ENCODE results near the gene TPCN1. TPM values are rescaled to one million over a fixed set of nuclear protein-coding genes. Genes with fewer than 3 reads are reported as not detected.

TPCN1 gene
- polyA plus RNA-seq, 3 donors, result 26.4 to 41.7 (median 36.1) TPM

DNA sequence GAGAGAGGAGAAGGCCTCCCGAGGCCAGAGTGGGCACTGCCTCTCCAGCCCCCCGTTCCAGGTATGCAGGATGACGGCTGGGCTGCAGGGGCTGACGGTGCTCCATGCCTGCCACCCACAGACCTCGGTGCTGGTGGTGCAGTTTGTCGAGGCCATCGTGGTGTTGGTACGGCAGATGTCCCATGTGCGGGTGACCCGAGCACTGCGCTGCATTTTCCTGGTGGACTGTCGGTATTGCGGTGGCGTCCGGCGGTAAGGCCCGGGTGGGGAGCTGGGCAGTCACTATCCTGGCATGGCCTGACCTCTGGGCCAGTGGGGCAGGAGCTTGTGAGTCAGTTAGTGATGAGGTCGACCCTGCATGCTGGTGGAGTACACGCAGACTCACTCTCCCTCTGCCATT, 47.4 kb downstream of the TPCN1 start:
- 90 to 95% (median 95%) methylated on average over 19 of the region's 19 CpGs for WGBS, 3 donors
- no peak overlapping the region for H3K27ac ChIP-seq (ENCODE audit: low read depth, low read length)

- 95 to 99% (median 97%) methylated on average over 12 of the region's 12 CpGs for WGBS, 3 donors
- no peak overlapping the region for H3K27ac ChIP-seq (ENCODE audit: low read depth, low read length)
Measured at GRCh38 chr12:113269257-113269943, 48.1 kb downstream of the TPCN1 start.

DNA sequence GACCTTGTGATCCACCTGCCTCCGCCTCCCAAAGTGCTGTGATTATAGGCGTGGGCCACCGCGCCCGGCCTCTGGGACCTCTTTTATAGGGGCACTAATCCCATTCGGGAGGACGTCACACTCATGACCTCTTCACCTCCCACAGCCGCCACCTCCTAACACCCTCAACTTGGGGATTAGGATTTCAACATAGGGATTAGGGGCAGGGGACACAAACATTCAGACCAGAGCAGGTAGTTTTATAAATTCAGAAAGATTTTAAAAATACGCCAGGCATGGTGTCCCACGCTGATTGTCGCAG, 49.4 kb downstream of the TPCN1 start:
- WGBS, 3 donors, result 94 to 96% (median 96%) methylated on average over 11 of the region's 11 CpGs

GRCh38 chr12:113271466-113271852, 50.2 kb downstream of the TPCN1 start:
- H3K27ac ChIP-seq (ENCODE audit: low read depth, low read length), result no peak overlapping the region
- WGBS, 3 donors, result 52 to 74% (median 73%) methylated on average over 10 of the region's 10 CpGs

More for the DNA sequence above, 49.4 kb downstream of the TPCN1 start:
- no peak overlapping the region for H3K27ac ChIP-seq (ENCODE audit: low read depth, low read length)

DNA sequence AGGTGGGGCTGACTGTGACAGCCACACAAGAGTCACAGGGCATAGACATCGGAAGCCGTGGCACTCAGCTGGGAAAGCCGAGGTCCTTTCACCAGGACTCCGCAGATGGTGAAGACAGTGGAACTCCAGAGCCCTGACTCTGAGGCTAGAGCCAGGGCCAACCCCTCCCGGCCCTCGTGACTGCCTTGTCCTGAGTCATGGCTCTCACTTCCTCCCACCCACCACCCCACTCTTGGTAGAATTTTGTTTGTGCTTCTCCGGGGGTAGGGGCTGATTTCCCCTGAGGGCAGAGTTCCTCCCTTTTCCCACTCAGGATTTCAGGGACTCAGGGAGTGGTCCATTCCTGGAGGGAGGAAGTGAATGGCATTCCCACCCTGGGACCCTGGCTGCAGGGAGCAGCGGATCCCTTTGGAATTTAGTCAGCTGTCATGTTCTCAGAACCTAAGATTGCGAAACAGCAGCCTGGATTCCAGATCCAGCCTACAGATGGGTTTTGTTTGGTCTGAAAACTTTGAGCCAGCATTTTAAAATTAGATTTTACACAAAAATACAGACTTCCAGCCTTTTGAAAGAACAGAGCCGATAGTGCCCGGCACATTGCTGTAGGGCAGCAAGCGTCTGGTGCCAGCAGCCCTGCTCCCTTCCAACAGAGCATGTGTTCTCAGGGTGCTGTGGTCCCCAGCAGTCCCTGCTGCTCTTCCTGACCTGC, 50.7 kb downstream of the TPCN1 start:
- H3K27ac ChIP-seq (ENCODE audit: low read depth, low read length), result peak overlapping the region; percentile 48
- WGBS, 3 donors, result 18 to 43% (median 42%) methylated on average over 12 of the region's 12 CpGs

DNA sequence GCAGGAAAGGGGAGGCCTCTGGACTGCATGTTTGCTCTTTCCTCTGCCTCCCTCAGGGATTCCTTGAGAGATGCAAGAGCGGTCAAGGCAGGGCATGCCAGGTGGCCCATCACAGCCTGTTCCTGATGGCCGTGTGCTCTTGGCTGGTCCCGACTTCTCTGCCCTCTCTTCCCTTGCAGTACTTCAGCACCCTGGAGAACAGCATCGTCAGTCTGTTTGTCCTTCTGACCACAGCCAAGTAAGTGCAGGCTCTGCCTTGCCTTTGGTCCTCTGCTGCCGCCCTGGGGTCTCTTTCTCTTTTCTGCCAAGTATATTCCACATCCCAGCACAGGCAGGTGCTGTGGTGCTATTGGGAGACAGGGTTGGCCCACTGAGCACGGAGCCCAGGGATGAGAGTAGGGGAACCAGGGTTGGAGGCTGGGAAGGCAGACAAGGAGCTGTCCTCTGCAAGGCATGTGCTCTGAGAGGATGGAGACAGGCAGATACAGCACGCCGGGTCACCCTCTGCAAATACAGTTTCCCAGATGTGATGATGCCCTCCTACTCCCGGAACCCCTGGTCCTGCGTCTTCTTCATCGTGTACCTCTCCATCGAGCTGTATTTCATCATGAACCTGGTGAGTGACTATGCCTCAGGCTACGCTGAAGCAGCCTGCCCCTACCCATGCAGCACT, 51.9 kb downstream of the TPCN1 start:
- 90 to 92% (median 91%) methylated on average over 13 of the region's 13 CpGs for WGBS, 3 donors
- no peak overlapping the region for H3K27ac ChIP-seq (ENCODE audit: low read depth, low read length)

DNA sequence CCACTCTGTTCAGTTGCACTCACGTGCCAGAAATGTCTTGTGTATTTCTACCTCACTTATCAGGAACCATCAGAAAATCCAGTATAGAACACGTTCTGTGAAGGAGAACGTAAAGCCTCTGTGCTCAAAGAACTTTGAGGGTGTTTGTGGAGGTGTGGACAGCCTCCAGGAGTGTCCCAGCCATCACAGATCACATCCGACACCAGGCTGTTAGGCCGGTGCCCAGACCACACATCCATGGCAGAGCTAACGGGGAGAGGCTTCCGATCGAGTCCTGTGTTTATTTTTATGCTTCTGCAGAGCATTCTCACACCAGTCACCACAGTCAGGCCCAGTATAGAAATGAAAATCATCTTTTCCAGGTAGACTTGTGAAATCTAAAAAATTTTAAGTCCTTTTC, 53.6 kb downstream of the TPCN1 start:
- no peak overlapping the region for H3K27ac ChIP-seq (ENCODE audit: low read depth, low read length)
- WGBS, 3 donors, result 93 to 96% (median 96%) methylated on average over 8 of the region's 8 CpGs

- WGBS, 3 donors, result 64 to 91% (median 72%) methylated on average over 8 of the region's 8 CpGs
- H3K27ac ChIP-seq (ENCODE audit: low read depth, low read length), result no peak overlapping the region
Measured at GRCh38 chr12:113276306-113276705, 55.0 kb downstream of the TPCN1 start.

DNA sequence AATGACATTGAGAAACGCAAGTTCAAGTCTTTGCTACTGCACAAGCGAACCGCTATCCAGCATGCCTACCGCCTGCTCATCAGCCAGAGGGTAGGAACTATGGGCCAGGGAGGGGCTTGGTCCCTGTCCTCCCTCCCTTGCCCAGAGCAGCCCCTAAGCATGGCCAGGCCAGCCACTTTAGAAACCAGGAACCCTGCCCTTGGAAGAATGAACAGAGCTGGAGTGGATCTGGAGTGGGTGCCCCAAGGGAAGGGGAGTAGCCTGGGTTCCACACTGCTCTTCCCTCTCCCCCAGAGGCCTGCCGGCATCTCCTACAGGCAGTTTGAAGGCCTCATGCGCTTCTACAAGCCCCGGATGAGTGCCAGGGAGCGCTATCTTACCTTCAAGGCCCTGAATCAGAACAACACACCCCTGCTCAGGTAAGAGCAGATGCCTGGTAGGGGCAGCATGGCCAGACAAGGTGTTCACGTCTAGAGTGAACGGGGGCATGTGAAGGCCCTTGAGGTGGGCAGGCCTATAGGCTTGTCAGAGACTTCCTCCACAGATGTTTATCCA, 55.8 kb downstream of the TPCN1 start:
- no peak overlapping the region for H3K27ac ChIP-seq (ENCODE audit: low read depth, low read length)
- 87 to 96% (median 95%) methylated on average over 10 of the region's 10 CpGs for WGBS, 3 donors

GRCh38 chr12:113277511-113277910, 56.2 kb downstream of the TPCN1 start:
- WGBS, 3 donors, result 91 to 96% (median 94%) methylated on average over 5 of the region's 5 CpGs
- no peak overlapping the region for H3K27ac ChIP-seq (ENCODE audit: low read depth, low read length)

DNA sequence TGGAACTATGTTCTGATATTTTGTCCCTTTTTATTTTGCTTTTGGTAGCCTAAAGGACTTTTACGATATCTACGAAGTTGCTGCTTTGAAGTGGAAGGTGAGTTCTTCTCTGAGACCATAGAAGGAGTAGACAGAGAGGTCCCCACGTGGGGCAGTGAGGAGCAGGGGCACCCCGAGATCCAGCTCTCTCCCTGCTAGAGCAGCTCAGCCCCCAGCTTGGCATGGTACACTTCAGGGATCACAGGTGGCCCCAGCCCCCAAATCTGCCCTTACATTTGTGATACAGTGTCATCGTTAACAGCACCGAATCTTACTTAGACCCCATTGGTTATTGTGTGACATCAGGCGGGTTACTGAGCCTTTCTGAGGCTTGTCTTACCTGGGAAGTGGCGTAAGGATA, 56.9 kb downstream of the TPCN1 start:
- WGBS, 3 donors, result 86 to 93% (median 91%) methylated on average over 8 of the region's 8 CpGs

DNA sequence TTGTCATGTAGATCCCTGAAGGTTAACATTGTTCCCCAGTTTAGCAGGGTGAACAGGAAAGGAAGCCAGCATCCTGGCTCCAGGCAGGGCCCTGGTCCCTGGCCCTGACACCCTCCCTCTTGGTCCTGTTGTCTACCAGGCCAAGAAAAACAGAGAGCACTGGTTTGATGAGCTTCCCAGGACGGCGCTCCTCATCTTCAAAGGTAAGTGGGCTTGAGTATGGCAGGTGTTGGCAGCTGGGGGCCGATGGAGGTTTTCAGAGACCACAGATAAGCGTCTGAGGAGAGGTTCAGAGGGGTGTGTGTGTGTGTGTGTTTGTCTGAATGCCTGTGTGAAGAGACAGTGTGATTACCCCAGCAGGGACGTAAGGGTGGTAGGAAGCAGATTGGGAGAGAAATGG, 57.4 kb downstream of the TPCN1 start:
- WGBS, 3 donors, result 86 to 88% (median 87%) methylated on average over 5 of the region's 5 CpGs
- H3K27ac ChIP-seq (ENCODE audit: low read depth, low read length), result no peak overlapping the region

More for the DNA sequence above, 56.9 kb downstream of the TPCN1 start:
- H3K27ac ChIP-seq (ENCODE audit: low read depth, low read length), result no peak overlapping the region

- no peak overlapping the region for H3K27ac ChIP-seq (ENCODE audit: low read depth, low read length)
- WGBS, 3 donors, result 81 to 89% (median 85%) methylated on average over 13 of the region's 13 CpGs
Measured at GRCh38 chr12:113284751-113285150, 63.5 kb downstream of the TPCN1 start.

GRCh38 chr12:113285679-113286610, 64.7 kb downstream of the TPCN1 start:
- WGBS, 3 donors, result 86 to 89% (median 88%) methylated on average over 20 to 22 of the region's 22 CpGs
- H3K27ac ChIP-seq (ENCODE audit: low read depth, low read length), result no peak overlapping the region

GRCh38 chr12:113286712-113287111, 65.4 kb downstream of the TPCN1 start:
- 83 to 84% (median 84%) methylated on average over 11 of the region's 11 CpGs for WGBS, 3 donors
- no peak overlapping the region for H3K27ac ChIP-seq (ENCODE audit: low read depth, low read length)

DNA sequence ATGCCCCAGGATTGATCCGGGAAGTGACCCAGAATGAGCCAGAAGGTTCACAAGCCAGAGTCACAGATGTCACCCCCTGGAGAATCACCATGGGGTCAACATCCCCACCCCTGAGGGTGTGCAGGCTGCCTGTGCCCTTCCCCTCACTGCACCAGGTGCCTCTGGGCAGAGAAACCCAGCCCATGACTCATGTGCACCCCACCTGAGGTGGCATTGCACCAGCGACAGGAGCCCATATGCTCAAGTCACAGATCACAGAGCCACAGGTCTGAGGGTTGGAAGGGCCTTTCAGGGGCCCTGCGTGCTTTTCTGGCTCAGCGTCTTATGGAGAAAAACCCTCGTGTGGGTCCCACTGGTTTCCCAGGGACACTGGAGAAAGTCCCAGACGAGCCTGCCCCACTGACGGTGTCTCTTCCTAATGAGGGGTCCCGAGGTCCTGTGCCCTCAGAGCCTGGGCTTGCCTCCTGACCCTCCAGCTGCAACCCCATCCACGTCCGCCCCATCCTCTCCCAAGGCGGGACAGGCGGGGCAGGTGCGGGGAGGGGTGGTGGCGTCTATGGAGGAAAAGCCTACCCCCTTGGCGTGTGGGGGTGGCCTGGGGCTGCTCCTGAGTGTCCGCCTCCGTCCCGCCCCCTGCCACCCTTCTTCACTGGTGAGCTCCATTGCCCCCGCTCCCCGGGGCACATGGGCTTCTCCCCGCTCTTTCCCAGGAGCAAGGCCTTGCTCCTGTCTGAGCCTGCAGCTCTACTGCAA, 66.1 kb downstream of the TPCN1 start:
- WGBS, 3 donors, result 95 to 97% (median 95%) methylated on average over 21 of the region's 21 CpGs

DNA sequence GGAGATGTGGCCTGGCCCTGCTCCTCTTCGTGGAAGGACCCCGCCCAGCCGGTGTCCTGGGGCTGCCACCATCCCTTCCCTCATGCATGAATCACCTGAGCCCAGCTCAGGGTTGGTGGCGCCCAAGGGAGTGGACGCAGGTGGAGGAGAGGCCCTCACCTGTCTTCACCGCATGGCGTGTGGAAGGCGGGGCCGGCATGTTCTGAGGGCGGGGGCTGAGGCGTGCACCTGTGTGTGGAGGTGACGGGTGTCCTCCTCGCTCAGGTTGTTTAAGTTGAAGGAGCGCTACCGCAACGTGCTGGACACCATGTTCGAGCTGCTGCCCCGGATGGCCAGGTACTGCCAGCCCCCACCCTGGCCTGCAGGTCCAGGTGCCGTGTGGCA, 66.6 kb downstream of the TPCN1 start:
- H3K27ac ChIP-seq (ENCODE audit: low read depth, low read length), result no peak overlapping the region
- 93 to 97% (median 94%) methylated on average over 19 of the region's 19 CpGs for WGBS, 3 donors

More for the DNA sequence above, 66.1 kb downstream of the TPCN1 start:
- no peak overlapping the region for H3K27ac ChIP-seq (ENCODE audit: low read depth, low read length)

DNA sequence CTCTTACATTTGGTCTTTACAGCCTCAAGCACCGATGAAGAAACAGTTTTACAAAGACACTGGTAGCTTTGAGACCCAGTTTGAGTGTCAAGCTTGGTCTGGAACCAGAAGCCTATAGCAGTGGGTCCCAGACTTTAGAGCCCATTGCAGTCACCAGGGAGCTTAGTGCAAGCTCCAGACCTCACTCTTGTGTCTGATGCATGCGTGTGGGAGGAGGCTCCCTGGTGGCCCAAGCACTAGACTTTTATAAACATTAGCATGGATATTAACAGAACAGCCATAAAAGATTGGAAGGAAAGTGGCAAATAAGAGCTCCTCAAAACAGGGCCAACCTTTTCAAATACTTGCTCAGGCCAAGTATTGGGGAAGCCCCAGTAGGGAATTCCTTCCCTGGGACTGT, 68.1 kb downstream of the TPCN1 start:
- H3K27ac ChIP-seq (ENCODE audit: low read depth, low read length), result no peak overlapping the region
- 76 to 90% (median 89%) methylated on average over 2 of the region's 2 CpGs for WGBS, 3 donors

Data from adipose tissue (tissue), 3 donors.